ENCODE data around the gene GDPD5.

DNA sequence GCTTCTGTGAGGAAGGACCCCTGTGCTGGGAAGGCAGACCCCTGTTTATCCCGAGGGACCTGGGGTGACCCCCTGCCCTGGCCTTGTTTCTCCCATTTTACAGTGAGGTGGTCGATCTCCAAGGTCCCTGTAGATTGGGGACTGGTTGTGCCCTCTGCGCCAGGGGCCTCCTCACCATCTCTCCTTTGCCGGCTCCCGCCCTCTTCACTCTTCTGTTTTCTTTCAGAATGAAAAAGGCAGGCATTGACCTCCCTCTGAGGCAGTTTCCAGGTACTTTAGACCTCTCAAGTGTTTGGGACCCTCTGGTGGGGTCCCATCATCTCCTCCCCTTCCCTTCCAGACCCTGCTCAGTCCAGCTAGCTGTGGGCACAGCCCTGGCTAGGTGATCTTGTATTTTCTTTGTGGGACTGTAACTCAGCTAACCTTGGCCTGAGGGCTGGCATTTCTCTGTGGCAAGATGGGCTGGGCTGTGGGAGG, 37.8 kb upstream of the GDPD5 start:
- TF ChIP-seq RARB (CRISPR knock-in tag; IDR thresholded peaks at IDR 0.05), result no peak
- TF ChIP-seq ARNTL (CRISPR knock-in tag; IDR thresholded peaks at IDR 0.05; ENCODE audit: borderline replicate concordance, low read depth), result no peak
